ENCODE measurements around the gene ATP10A. TPM values are rescaled to one million over a fixed set of nuclear protein-coding genes. Genes with fewer than 3 reads are reported as not detected.

ATP10A gene
- total RNA-seq, 1 experiment from 2014 or later = 3.9 TPM

DNA sequence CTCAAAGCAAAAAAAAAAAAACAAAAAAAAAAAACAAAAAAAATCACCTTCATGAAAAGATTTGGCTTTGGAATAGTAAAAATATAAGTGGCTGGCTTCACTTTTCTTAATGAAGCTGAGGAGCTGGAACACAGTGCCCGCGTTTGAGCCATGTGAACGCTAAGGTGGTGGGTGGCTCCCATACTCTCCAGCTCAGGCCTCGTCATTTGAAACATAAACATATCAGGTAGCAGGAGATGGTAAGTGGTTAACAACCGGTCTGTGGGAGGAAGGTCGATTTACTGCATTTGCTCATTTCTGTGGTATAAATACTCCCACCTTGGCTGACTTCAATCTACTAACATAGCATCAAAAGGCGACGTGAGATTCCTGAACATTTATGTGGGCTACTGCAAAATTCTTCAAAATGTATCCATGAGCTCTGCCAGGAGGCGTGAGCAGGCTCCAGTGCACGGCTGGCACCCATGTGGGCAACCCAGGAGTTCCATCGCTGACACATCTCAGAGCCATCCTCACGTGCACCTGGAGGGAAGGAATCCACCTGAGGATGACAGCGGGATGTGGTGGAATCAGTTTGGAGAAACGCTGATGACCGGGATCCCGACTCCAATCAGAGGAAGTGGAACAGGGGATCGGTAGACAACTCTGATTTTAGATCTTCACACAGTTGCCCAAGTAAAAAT is 157.6 kb downstream of the ATP10A start:
- H3K23ac ChIP-seq (ENCODE audit: insufficient read length, low read depth, low read length) = no peak overlapping the region
- no peak for DNase-seq
- Mint-ChIP-seq H3K27ac (no peak overlapping the region), H3K4me1 (peaks cover 0 to 6% of the 10 kb centered on the region in 2 experiments; a peak in 1 of 4 replicates), H3K9me3 (no peaks in the 10 kb centered on the region), H3K27me3 (ENCODE audit: low read depth) (peaks cover 5% of the 10 kb centered on the region), H3K36me3 (ENCODE audit: insufficient read depth in 1 of 3, low read depth in 3 of 3) (no peaks in the 10 kb centered on the region; a peak in 1 of 7 replicates), H3K4me3 (no peak overlapping the region)
- no peak overlapping the region for H4K8ac ChIP-seq (replicated peaks; ENCODE audit: insufficient read length, low read depth, low read length)
- H3K27me3 ChIP-seq (ENCODE audit: insufficient read depth, low read length) = no peaks in the 10 kb centered on the region
- H3K56ac ChIP-seq (ENCODE audit: insufficient read length, low read depth, low read length) = no peak overlapping the region
- H3K4ac ChIP-seq (ENCODE audit: low read depth, low read length) = no peak overlapping the region
- no peak overlapping the region for H3K4me2 ChIP-seq (ENCODE audit: insufficient read depth, insufficient read length, low read length)
- no peak overlapping the region for H2BK20ac ChIP-seq (ENCODE audit: low read depth, low read length, poor library complexity, severe bottlenecking)
- WGBS (ENCODE audit: extremely low coverage, insufficient read length, low lambda C conversion rate) = no CpG with 5 or more reads among the region's 17 CpGs
- no peak overlapping the region for H3K14ac ChIP-seq (ENCODE audit: insufficient read depth, low read length)
- no peak overlapping the region for H2BK12ac ChIP-seq (ENCODE audit: insufficient read length, low read depth, low read length)
- H3K79me2 ChIP-seq (ENCODE audit: insufficient read depth, low read length) = no peaks in the 10 kb centered on the region
- no peak overlapping the region for H3K9ac ChIP-seq (ENCODE audit: extremely low read depth, insufficient read length, low read length)
- no peak for TF ChIP-seq CTCF (conservative IDR thresholded peaks at IDR 0.05)
- no peak overlapping the region for H4K91ac ChIP-seq (ENCODE audit: insufficient read length, low read depth, low read length)
- H2BK5ac ChIP-seq (ENCODE audit: insufficient read length, low read length) = no peak overlapping the region
- no peaks in the 10 kb centered on the region for H3K9me3 ChIP-seq (ENCODE audit: control insufficient read depth, low read depth, low read length)
- H2AK5ac ChIP-seq (ENCODE audit: insufficient read length, low read length) = no peak overlapping the region
- no peaks in the 10 kb centered on the region for H4K20me1 ChIP-seq (ENCODE audit: control insufficient read depth, insufficient read depth, insufficient read length)
- no peak overlapping the region for H3T11ph ChIP-seq (ENCODE audit: low read length)
- H3K79me1 ChIP-seq (ENCODE audit: insufficient read depth, low read depth, low read length, poor library complexity, severe bottlenecking) = no peaks in the 10 kb centered on the region
- no peaks in the 10 kb centered on the region for H3K4me1 ChIP-seq (ENCODE audit: insufficient read depth, low read length)
- H2BK120ac ChIP-seq (ENCODE audit: low read depth, low read length, poor library complexity, severe bottlenecking) = no peak overlapping the region
- no peak overlapping the region for H3K27ac ChIP-seq (ENCODE audit: insufficient read length, low read depth, low read length)
- H4K5ac ChIP-seq (ENCODE audit: insufficient read length, low read depth, low read length) = no peak overlapping the region
- H3K18ac ChIP-seq (ENCODE audit: insufficient read length, low read depth, low read length) = no peak overlapping the region
- H2AFZ ChIP-seq (ENCODE audit: low read length) = no peak overlapping the region
- H3K23me2 ChIP-seq (ENCODE audit: insufficient read length, low read depth, low read length, poor library complexity, severe bottlenecking) = no peaks in the 10 kb centered on the region
- no peak overlapping the region for H2BK15ac ChIP-seq (ENCODE audit: low read depth, low read length)
